Activated CD4-positive, alpha-beta memory T cell treated with anti-CD3 and anti-CD28 coated beads for 36 hours (primary cell): Measurements from ENCODE around the gene VEPH1. TPM values are rescaled to one million over a fixed set of nuclear protein-coding genes. Genes with fewer than 3 reads are reported as not detected.

Source experiments
- CTCF ChIA-PET: fragments of 350-600 bp; sonication (Branson Sonifier 250); formaldehyde crosslinking; loops from one replicate; lab custom pipeline; 2021; ENCODE audit warnings: antibody characterized with exemption, inconsistent platforms; lab: Charles Lee
- POLR2A ChIA-PET: fragments of 350-600 bp; sonication (Branson Sonifier 250); formaldehyde crosslinking; loops from one replicate; lab custom pipeline; 2021; ENCODE audit warnings: antibody characterized with exemption; lab: Charles Lee
- DNase-seq: peaks from one replicate; pipeline ENCODE4 v3.0.0-alpha.2; 2020
- H3K27ac Mint-ChIP-seq: one replicate; pipeline ENCODE4 v1.8.0; 2021; ENCODE audit warnings: mixed read lengths
- H3K27me3 Mint-ChIP-seq: one replicate; pipeline ENCODE4 v1.8.0; 2021; ENCODE audit warnings: mixed read lengths
- H3K36me3 Mint-ChIP-seq: one replicate; pipeline ENCODE4 v1.8.0; 2021; ENCODE audit warnings: mixed read lengths
- H3K4me1 Mint-ChIP-seq: one replicate; pipeline ENCODE4 v1.8.0; 2021; ENCODE audit warnings: low read depth, mixed read lengths
- H3K4me3 Mint-ChIP-seq: one replicate; pipeline ENCODE4 v1.8.0; 2021; ENCODE audit warnings: mild to moderate bottlenecking, mixed read lengths
- H3K9me3 Mint-ChIP-seq: one replicate; pipeline ENCODE4 v1.8.0; 2021; ENCODE audit warnings: mixed read lengths
- intact Hi-C: fragments of 100-400 bp; cut with micrococcal nuclease; formaldehyde crosslinking; loops from one replicate; pipeline ENCODE4 v1.15.1; 2023
- total RNA-seq, 2 experiments: library from RNA; stranded (reverse); gene quantifications; one replicate each; pipeline ENCODE4 v1.2.3, GENCODE V29; 2021

VEPH1 gene
- total RNA-seq, 2 experiments from 2014 or later: not detected

- Mint-ChIP-seq H3K4me1 (peaks cover 4% of the 10 kb centered on the region), H3K27ac (no peak overlapping the region), H3K36me3 (no peaks in the 10 kb centered on the region), H3K4me3 (no peak overlapping the region), H3K27me3 (peaks cover 13% of the 10 kb centered on the region), H3K9me3 (no peaks in the 10 kb centered on the region)
- no peak for DNase-seq
- intact Hi-C loops: no loop called here
- CTCF ChIA-PET: no interaction called here
- POLR2A ChIA-PET: no interaction called here
Observed at GRCh38 chr3:157442729-157443128, 60.5 kb downstream of the VEPH1 start.

DNA sequence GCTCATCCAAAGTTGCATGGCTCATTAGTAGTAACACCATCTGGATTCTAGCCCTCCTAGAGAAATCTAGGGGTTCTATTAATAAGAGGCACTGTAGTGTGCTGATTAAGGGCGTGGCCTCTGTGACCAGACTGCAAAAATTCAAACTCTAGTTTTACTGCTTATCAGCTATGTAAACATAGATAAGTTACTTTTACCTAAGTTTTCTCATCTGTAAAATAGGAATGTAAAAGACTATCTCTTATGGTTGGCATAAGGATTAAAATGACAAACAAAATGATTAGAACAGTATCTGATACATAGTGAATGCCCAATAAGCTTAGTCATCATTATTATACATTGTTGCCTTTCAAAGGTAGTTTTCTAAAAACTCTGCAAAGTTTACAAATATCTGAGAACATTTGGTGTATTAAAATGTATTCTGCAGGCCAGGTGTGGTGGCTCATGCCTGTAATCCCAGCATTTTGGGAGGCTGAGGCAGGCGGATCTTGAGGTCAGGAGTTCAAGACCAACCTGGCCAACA lies 62.1 kb downstream of the VEPH1 start:
- Mint-ChIP-seq H3K4me1 (peaks cover 10% of the 10 kb centered on the region), H3K27me3 (peaks cover 25% of the 10 kb centered on the region), H3K9me3 (no peaks in the 10 kb centered on the region), H3K27ac (no peak overlapping the region), H3K36me3 (no peaks in the 10 kb centered on the region), H3K4me3 (no peak overlapping the region)
- intact Hi-C loops: no loop called here
- DNase-seq: no peak
- ChIA-PET POLR2A (no interaction called here), CTCF (interaction anchor here (0.6 kb wide), 1 partner anchor 1825 kb away, joined by 3 read pairs; no protein-coding TSS in a partner anchor)

DNA sequence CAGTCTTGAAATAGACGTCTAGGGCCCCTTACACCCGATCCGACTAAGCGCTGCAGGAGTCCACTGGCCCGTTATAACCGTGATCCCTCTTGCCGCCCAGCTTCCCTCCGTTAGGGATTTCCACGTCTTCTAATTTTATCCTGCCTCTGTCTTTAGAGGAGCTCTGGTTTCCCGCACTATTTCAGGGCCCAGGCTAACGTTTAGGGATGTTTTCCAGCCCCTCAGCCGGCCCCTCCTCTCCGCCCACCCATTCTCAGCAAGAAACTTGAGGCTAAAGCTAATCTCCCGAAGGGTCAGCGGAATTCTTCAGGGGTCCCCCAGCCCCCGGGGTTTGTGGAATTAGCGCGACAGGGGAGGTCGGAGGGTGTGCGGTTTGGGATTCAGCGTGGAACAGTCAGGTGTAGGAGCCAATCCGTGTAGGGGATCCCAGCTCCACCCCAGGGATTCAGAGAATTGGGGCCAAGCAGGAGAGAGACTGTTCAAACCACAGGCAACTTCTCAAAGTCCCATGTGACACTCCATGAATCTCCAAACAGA lies 65.0 kb downstream of the VEPH1 start:
- DNase-seq: no peak
- H3K4me3 Mint-ChIP-seq: peak overlapping the region; percentile 16
- H3K27ac Mint-ChIP-seq: no peak overlapping the region
- CTCF ChIA-PET: interaction anchor here (0.7 kb wide), 1 partner anchor 94 kb away, joined by 4 read pairs; no protein-coding TSS in a partner anchor
- H3K27me3 Mint-ChIP-seq: peaks cover 25% of the 10 kb centered on the region
- H3K9me3 Mint-ChIP-seq: no peaks in the 10 kb centered on the region
- POLR2A ChIA-PET: no interaction called here
- intact Hi-C loops: no loop called here
- H3K4me1 Mint-ChIP-seq: peaks cover 10% of the 10 kb centered on the region
- no peaks in the 10 kb centered on the region for H3K36me3 Mint-ChIP-seq

GRCh38 chr3:157436583-157437291 lies 66.5 kb downstream of the VEPH1 start, which contains the start of gene PTX3:
Gene PTX3, plus strand, starts transcription at chr3:157436850. Its CDS starts 84 bp downstream, at chr3:157436934.
- Mint-ChIP-seq H3K27ac (no peak within 1 kb of the TSS), H3K9me3 (no peaks in the 10 kb centered on the region), H3K27me3 (peaks cover 25% of the 10 kb centered on the region), H3K36me3 (no peaks in the 10 kb centered on the region), H3K4me1 (peaks cover 10% of the 10 kb centered on the region), H3K4me3 (peak within 1 kb of the TSS; percentile 16)
- intact Hi-C loops: no loop called here
- POLR2A ChIA-PET: no interaction called here
- CTCF ChIA-PET: interaction anchor here (0.6 kb wide), 2 partner anchors 61 to 64 kb away, joined by 3 read pairs; no protein-coding TSS in a partner anchor
- peak; percentile 15 for DNase-seq

DNA sequence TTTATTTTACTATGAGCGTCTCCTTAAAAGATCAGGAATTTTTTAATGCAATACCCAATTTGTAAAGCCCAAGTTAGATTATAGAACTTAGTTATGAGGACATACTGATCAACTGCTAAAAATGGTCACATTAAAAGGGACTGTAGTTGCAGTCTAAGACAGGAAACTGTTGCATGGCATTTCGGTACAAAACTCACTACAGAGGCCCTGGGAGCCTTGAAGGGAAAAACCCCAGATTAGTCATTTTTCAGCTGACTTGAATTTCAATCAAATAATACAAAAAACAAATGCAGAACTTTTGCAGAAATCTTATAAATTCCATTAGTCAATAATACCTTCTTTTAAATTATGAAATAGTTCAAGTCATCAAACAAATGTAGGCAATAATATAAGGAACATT lies 73.5 kb downstream of the VEPH1 start:
- CTCF ChIA-PET: no interaction called here
- POLR2A ChIA-PET: no interaction called here
- H3K4me3 Mint-ChIP-seq: no peak overlapping the region

DNA sequence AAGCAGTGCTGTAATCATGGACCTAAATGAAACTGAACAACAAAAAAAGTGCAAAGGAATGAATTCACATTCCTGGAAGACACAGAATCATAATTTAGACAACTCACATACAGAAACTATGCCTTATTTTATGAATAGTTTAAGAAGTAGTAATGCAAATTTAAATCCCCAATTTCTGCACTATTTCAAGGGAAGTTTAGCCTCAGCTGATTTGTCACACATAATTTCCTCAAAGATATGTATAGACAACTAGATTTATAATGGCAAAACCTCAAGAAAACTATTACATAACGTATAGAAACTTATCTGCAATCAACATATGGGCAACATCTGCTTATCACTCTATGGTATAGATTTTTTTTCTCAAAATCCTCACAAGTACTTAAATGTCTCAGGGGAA lies 74.4 kb downstream of the VEPH1 start:
- no peaks in the 10 kb centered on the region for H3K4me1 Mint-ChIP-seq
- POLR2A ChIA-PET: no interaction called here
- H3K27ac Mint-ChIP-seq: no peak overlapping the region
- H3K4me3 Mint-ChIP-seq: no peak overlapping the region
- no peaks in the 10 kb centered on the region for H3K9me3 Mint-ChIP-seq
- no peaks in the 10 kb centered on the region for H3K27me3 Mint-ChIP-seq
- intact Hi-C loops: no loop called here
- DNase-seq: no peak
- no peaks in the 10 kb centered on the region for H3K36me3 Mint-ChIP-seq
- CTCF ChIA-PET: no interaction called here

More for the DNA sequence above, 73.5 kb downstream of the VEPH1 start:
- Mint-ChIP-seq H3K36me3 (no peaks in the 10 kb centered on the region), H3K27ac (no peak overlapping the region), H3K4me1 (no peaks in the 10 kb centered on the region), H3K27me3 (no peaks in the 10 kb centered on the region), H3K9me3 (no peaks in the 10 kb centered on the region)
- DNase-seq: no peak
- intact Hi-C loops: no loop called here

DNA sequence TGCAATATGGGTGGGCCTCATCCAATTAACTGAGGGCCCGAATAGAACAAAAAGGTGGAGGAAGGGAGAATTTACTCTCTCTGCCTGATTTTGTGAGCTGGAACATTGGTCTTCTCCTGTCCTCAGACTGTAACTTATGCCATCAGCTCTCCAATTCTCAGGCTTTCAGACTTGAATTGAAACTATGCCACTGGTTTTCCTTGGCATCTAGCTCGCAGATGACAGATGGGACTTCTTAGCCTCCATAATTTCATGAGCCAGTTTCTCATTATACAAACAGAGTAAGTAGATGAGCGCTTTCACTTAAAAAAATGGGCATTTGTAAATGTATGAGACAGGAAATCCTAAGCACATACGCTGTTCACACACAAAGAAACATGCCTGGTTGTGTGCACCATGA lies 75.3 kb downstream of the VEPH1 start:
- CTCF ChIA-PET: no interaction called here
- H3K27ac Mint-ChIP-seq: no peak overlapping the region
- H3K9me3 Mint-ChIP-seq: no peaks in the 10 kb centered on the region

GRCh38 chr3:157423337-157423736 lies 79.9 kb downstream of the VEPH1 start:
- Mint-ChIP-seq H3K27me3 (no peaks in the 10 kb centered on the region), H3K27ac (no peak overlapping the region), H3K4me1 (no peaks in the 10 kb centered on the region), H3K36me3 (no peaks in the 10 kb centered on the region), H3K4me3 (no peak overlapping the region), H3K9me3 (peaks cover 3% of the 10 kb centered on the region)
- intact Hi-C loops: no loop called here
- POLR2A ChIA-PET: no interaction called here
- CTCF ChIA-PET: no interaction called here
- no peak for DNase-seq

More for the DNA sequence above, 75.3 kb downstream of the VEPH1 start:
- Mint-ChIP-seq H3K36me3 (no peaks in the 10 kb centered on the region), H3K4me1 (no peaks in the 10 kb centered on the region), H3K4me3 (no peak overlapping the region), H3K27me3 (no peaks in the 10 kb centered on the region)
- intact Hi-C loops: no loop called here
- DNase-seq: no peak
- POLR2A ChIA-PET: no interaction called here

DNA sequence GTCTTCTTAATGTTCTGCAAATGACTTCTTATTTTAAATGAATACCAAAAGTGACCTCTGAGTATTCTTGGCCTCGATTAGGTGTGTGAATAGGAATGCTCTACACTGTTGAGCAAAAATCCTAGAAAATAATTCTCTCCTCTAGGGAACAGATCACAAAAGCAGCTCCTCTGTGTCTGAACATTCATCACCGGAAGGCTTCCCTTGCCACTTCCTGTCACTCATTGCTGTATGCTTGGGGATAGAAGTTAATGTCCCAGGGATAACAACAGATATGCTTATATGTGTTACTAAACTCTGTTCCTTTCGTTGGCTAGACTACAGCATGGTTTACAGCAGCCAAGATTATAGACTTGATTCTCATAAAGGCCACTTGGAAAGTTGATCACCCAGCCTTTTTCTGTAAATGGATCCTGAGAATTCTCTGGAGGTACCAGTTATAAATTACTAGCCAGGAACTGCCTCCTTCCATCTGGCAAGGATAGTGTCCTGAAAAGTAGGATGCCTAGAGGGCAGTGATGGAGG lies 82.5 kb downstream of the VEPH1 start:
- H3K4me1 Mint-ChIP-seq: no peaks in the 10 kb centered on the region

DNA sequence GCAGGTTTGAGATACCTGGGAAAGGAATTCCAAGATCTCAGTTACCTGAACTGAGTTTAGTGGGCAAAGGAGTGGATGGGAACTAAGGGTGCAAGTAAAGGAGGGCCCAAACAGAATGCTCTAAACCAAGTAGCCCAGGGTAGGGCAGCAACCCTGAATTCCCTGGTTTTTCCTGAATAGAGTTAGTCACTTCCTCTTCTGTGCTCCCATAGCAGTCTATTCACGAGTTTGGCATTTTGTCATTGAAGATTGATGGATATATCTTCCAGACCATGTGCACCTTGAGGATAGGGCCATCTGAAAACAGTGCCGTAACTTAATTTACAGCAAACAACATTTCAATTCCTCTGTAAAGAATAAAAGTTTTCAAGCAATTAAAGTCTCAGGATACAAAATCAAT lies 85.1 kb downstream of the VEPH1 start:
- Mint-ChIP-seq H3K27me3 (peaks cover 3% of the 10 kb centered on the region), H3K27ac (no peak overlapping the region), H3K4me3 (no peak overlapping the region), H3K4me1 (no peaks in the 10 kb centered on the region), H3K9me3 (peaks cover 3% of the 10 kb centered on the region), H3K36me3 (no peaks in the 10 kb centered on the region)
- no peak for DNase-seq
- POLR2A ChIA-PET: no interaction called here
- intact Hi-C loops: no loop called here
- CTCF ChIA-PET: no interaction called here

More for the DNA sequence above, 82.5 kb downstream of the VEPH1 start:
- POLR2A ChIA-PET: no interaction called here
- no peaks in the 10 kb centered on the region for H3K27me3 Mint-ChIP-seq
- no peak overlapping the region for H3K27ac Mint-ChIP-seq
- H3K4me3 Mint-ChIP-seq: no peak overlapping the region
- no peak for DNase-seq
- CTCF ChIA-PET: no interaction called here
- intact Hi-C loops: no loop called here
- no peaks in the 10 kb centered on the region for H3K36me3 Mint-ChIP-seq
- H3K9me3 Mint-ChIP-seq: peaks cover 3% of the 10 kb centered on the region

- Mint-ChIP-seq H3K4me3 (no peak overlapping the region), H3K36me3 (no peaks in the 10 kb centered on the region), H3K4me1 (no peaks in the 10 kb centered on the region), H3K27ac (no peak overlapping the region), H3K27me3 (peaks cover 3% of the 10 kb centered on the region), H3K9me3 (peaks cover 3% of the 10 kb centered on the region)
- intact Hi-C loops: no loop called here
- DNase-seq: no peak
- ChIA-PET POLR2A (no interaction called here), CTCF (no interaction called here)
Observed at GRCh38 chr3:157417247-157417646, 86.0 kb downstream of the VEPH1 start.

DNA sequence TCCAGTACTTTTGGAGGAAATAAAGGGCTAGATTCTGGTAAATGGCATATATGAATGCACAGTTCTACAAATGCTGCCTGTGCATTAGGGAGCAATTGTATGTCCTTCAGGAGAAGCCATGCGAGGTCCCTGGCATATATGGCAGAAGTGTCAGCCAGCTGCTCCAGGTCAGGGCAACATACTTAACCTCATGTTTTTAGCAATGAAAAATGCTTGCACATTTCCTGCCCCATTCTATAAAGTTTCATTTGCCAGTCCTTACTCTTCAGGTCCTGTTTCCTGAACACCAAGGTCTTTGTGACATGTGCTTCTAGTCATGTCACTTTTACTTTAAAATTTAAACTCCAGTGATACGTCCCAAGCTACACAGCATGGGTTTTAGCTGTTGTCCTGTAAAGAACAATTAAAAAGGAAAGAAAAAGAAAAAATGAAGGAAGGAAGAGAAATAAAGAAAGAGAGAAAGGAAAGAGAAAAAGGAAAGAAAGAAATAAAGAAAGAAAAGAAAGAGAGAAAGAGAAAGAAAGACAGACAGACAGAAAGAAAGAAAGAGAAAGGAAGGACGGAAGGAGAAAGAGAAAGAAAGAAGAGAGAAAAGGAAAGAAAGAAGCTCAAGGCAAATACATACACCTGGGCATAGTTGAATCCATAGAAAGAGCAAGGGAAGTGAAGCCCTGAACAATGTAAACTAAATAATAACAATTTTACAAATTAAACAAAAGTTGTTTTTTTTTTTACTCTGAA lies 86.7 kb downstream of the VEPH1 start:
- ChIA-PET POLR2A (no interaction called here), CTCF (no interaction called here)
- Mint-ChIP-seq H3K27me3 (peaks cover 3% of the 10 kb centered on the region), H3K9me3 (peaks cover 3% of the 10 kb centered on the region), H3K27ac (no peak overlapping the region), H3K4me3 (no peak overlapping the region), H3K36me3 (no peaks in the 10 kb centered on the region), H3K4me1 (no peaks in the 10 kb centered on the region)
- intact Hi-C loops: no loop called here
- no peak for DNase-seq
